Measurements from ENCODE around the gene TCF7L2.

DNA sequence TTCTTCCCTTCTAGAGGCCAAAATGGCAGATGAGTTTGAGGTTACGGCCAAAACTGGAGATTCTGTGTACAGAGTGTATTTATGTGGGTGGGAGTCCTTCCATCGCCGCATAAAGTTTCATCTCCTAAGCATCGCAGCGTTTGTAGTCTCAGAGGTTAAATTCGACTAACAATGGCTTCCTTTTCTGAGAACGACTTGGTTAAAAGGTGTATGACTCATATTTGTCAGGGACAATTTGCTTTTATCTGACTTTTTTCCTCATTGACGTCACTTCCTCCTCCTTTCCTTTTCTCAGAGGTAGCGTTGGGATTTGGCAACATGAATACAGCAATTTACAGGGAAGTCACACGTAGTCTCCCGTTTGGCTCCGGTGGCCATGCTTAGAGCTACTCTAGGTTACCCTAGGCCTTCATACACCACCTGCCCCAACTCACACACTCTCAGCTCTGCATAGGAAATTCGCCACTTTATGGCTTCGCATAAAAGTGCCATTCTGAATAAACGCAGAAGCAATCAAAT, 37.6 kb upstream of the TCF7L2 start:
- TF ChIP-seq, protein P1, sequence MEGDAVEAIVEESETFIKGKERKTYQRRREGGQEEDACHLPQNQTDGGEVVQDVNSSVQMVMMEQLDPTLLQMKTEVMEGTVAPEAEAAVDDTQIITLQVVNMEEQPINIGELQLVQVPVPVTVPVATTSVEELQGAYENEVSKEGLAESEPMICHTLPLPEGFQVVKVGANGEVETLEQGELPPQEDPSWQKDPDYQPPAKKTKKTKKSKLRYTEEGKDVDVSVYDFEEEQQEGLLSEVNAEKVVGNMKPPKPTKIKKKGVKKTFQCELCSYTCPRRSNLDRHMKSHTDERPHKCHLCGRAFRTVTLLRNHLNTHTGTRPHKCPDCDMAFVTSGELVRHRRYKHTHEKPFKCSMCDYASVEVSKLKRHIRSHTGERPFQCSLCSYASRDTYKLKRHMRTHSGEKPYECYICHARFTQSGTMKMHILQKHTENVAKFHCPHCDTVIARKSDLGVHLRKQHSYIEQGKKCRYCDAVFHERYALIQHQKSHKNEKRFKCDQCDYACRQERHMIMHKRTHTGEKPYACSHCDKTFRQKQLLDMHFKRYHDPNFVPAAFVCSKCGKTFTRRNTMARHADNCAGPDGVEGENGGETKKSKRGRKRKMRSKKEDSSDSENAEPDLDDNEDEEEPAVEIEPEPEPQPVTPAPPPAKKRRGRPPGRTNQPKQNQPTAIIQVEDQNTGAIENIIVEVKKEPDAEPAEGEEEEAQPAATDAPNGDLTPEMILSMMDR (IDR thresholded peaks at IDR 0.05): no peak
- TF ChIP-seq POLR2A (IDR thresholded peaks at IDR 0.05): no peak
